Measurements from ENCODE around the gene C5orf47.

The C5orf47 gene

DNA sequence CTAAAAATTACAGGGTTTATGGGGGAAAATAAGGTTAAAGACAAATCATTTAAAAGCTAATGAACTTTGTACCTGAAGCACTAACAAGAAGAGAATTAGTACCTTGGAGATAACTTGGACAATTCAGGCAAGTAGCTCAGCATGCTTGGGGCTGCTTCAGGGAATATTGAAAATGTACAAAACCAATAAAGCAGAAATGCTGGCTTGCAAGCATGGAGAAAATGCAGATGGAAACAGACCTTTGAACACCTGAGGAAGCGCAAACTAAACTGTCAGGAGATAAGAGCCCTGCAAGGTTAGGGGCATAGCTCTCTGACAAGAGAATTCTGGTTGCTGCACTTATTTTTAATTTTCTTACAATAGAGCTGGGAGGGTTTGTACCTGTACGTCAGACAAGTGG, 42.6 kb upstream of the C5orf47 start:
- TF ChIP-seq, protein P1, sequence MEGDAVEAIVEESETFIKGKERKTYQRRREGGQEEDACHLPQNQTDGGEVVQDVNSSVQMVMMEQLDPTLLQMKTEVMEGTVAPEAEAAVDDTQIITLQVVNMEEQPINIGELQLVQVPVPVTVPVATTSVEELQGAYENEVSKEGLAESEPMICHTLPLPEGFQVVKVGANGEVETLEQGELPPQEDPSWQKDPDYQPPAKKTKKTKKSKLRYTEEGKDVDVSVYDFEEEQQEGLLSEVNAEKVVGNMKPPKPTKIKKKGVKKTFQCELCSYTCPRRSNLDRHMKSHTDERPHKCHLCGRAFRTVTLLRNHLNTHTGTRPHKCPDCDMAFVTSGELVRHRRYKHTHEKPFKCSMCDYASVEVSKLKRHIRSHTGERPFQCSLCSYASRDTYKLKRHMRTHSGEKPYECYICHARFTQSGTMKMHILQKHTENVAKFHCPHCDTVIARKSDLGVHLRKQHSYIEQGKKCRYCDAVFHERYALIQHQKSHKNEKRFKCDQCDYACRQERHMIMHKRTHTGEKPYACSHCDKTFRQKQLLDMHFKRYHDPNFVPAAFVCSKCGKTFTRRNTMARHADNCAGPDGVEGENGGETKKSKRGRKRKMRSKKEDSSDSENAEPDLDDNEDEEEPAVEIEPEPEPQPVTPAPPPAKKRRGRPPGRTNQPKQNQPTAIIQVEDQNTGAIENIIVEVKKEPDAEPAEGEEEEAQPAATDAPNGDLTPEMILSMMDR (IDR thresholded peaks at IDR 0.05; ENCODE audit: control insufficient read depth, extremely low read depth, insufficient read depth): no peak
- no peak for DNase-seq (ENCODE audit: low read depth)
- no peak overlapping the region for H3K4me3 ChIP-seq (ENCODE audit: low read depth, low read length)

- DNase-seq (ENCODE audit: low read depth): no peak
- TF ChIP-seq, protein P1 (IDR thresholded peaks at IDR 0.05; ENCODE audit: control insufficient read depth, extremely low read depth, insufficient read depth): no peak
- H3K4me3 ChIP-seq (ENCODE audit: low read depth, low read length): no peak overlapping the region
Observed at GRCh38 chr5:173950829-173951228, 38.1 kb upstream of the C5orf47 start.

- TF ChIP-seq, protein P1 (IDR thresholded peaks at IDR 0.05; ENCODE audit: control insufficient read depth, extremely low read depth, insufficient read depth): no peak
- no peak overlapping the region for H3K4me3 ChIP-seq (ENCODE audit: low read depth, low read length)
- peak; percentile 50 for DNase-seq (ENCODE audit: low read depth)
Observed at GRCh38 chr5:173953528-173954090, 35.4 kb upstream of the C5orf47 start.

DNA sequence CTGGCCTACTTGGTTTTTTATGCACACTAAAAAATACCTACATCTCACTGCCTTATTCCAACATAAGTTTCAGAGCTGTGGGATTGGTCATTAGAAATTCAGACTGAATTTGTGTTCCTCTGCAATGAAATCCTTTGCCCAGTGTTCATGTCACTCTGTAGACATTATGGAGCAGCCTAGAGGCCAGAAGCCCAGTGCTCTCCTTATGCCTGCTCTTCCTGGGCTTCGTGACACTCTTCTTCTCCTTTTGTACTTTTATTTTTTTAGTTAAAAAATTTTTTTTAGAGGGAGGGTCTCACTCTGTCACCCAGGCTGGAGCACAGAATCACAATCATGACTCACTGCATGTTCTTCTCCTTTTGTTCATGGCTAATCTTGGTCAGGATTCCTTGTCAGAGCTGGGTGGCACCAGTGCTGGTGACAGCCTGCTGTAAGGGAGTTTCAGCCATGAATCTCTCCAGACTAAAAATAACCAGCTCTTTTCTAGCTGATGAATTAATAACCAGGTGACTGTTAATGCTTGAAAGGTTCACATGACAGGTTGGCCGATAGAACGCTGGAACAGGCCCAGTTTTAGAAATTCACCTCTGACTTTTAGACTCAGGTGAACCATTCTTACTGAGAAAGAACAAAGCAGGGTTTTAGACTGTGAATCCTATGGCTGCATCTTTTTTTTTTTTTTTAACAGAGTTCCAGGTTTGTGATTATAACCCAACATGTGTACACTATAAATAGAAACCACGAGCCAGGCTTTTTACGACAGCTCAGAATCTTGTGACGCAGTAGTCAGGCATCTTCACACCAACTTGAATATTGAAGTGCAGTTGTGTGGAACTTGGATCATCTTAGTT, 34.1 kb upstream of the C5orf47 start:
- TF ChIP-seq, protein P1 (IDR thresholded peaks at IDR 0.05; ENCODE audit: control insufficient read depth, extremely low read depth, insufficient read depth): no peak
- H3K4me3 ChIP-seq (ENCODE audit: low read depth, low read length): no peak overlapping the region
- DNase-seq (ENCODE audit: low read depth): no peak

- TF ChIP-seq, protein P1 (IDR thresholded peaks at IDR 0.05; ENCODE audit: control insufficient read depth, extremely low read depth, insufficient read depth): no peak
- DNase-seq (ENCODE audit: low read depth): no peak
- H3K4me3 ChIP-seq (ENCODE audit: low read depth, low read length): no peak overlapping the region
Observed at GRCh38 chr5:173960986-173961385, 28.0 kb upstream of the C5orf47 start.

DNA sequence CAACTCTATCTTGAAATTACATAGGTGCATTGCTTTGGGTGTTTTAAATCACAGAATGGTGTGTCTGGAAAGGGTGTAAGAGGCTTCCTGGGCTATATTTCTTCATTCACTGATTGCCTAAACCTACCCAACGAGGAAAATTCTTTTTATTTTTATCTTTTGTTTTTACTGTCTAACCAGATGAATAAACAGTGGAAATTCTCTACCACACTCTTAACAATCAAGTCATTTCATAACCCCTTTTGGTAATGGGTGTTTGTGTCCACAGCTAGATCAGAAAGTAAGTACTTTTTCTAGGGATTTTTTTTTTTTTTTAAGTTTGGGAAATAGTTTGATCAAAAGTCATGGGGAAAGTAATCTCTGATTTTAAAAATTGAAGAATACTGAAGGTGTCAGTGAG, 27.6 kb upstream of the C5orf47 start:
- H3K4me3 ChIP-seq (ENCODE audit: low read depth, low read length): no peak overlapping the region
- DNase-seq (ENCODE audit: low read depth): no peak
- TF ChIP-seq, protein P1 (IDR thresholded peaks at IDR 0.05; ENCODE audit: control insufficient read depth, extremely low read depth, insufficient read depth): no peak
